HepG2 (cell line): Measurements from ENCODE around the gene BCO2.
"Not testable (repeated sequence)": the region's sequence is repeated elsewhere in the genome, so short reads cannot be mapped to it uniquely, and the experiment has no call there.

Experiments
- KLF16 ChIP-seq, 2 experiments: sonication (generic) in 1 of 2; formaldehyde crosslinking in 1 of 2; IDR thresholded peaks; 2 replicates each; pipeline versions ENCODE4 v1.6.1 to v1.8.0; 2016 to 2023; ENCODE audit warnings: missing genetic modification reagents in 2 of 2, missing compliant biosample characterization in 1 of 2
- NFE2L2 ChIP-seq: fragments of 150-350 bp; IDR thresholded peaks from 2 replicates; pipeline ENCODE4 v1.6.1; 2014; ENCODE audit warnings: low read length
- RELA ChIP-seq: sonication (generic); formaldehyde crosslinking; IDR thresholded peaks from 2 replicates; pipeline ENCODE4 v1.4.0; 2020; ENCODE audit warnings: missing genetic modification reagents
- SP2 ChIP-seq: sonication (generic); formaldehyde crosslinking; IDR thresholded peaks from 2 replicates; pipeline ENCODE4 v1.5.1; 2020; ENCODE audit warnings: mild to moderate bottlenecking, missing genetic modification reagents
- ZFX ChIP-seq: sonication (generic); formaldehyde crosslinking; IDR thresholded peaks from 2 replicates; pipeline ENCODE4 v1.4.0; 2020; ENCODE audit warnings: mild to moderate bottlenecking, low read depth, missing genetic modification reagents, moderate library complexity
- ZNF354B ChIP-seq: sonication (generic); formaldehyde crosslinking; IDR thresholded peaks from 2 replicates; pipeline ENCODE4 v1.8.0; 2022; ENCODE audit warnings: mild to moderate bottlenecking, missing genetic modification reagents
- ZNF652 ChIP-seq: IDR thresholded peaks from 2 replicates; pipeline ENCODE4 v1.6.1; 2016; ENCODE audit warnings: low read depth, borderline replicate concordance
- ZSCAN20 ChIP-seq: sonication (generic); formaldehyde crosslinking; IDR thresholded peaks from 2 replicates; pipeline ENCODE4 v1.4.0; 2020; ENCODE audit warnings: missing genetic modification reagents, mild to moderate bottlenecking, borderline replicate concordance
- TF ChIP-seq, protein P1 (sequence below): IDR thresholded peaks from 2 replicates; pipeline ENCODE4 v1.6.1; 2016; ENCODE audit warnings: low read depth
- TF ChIP-seq, protein P2 (sequence below): sonication (generic); formaldehyde crosslinking; conservative IDR thresholded peaks from 2 replicates; pipeline ENCODE4 v1.4.0; 2020; ENCODE audit warnings: missing genetic modification reagents
- TF ChIP-seq, protein P3 (sequence below): sonication (generic); formaldehyde crosslinking; IDR thresholded peaks from 2 replicates; pipeline ENCODE4 v1.9.0; 2021; ENCODE audit warnings: missing genetic modification reagents, mild to moderate bottlenecking, borderline replicate concordance
- TF ChIP-seq, protein P4 (sequence below): sonication (generic); formaldehyde crosslinking; IDR thresholded peaks from 2 replicates; pipeline ENCODE4 v1.4.0; 2020; ENCODE audit warnings: missing genetic modification reagents, borderline replicate concordance

DNA sequence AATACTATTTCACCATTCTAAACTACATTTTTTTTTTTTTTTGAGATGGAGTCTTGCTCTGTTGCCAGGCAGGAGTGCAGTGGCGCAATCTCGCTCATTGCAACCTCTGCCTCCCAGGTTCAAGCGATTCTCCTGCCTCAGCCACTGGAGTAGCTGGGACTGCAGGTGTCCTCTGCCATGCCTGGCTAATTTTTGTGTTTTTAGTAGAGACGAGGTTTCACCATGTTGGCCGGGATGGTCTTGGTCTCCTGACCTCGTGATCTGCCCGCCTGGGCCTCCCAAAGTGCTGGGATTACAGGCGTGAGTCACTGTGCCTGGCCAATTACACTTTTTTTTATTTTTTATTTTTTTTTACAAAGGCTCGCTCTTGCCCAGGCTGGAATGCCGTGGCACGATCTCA, 19.8 kb downstream of the BCO2 start:
- TF ChIP-seq, protein P1, sequence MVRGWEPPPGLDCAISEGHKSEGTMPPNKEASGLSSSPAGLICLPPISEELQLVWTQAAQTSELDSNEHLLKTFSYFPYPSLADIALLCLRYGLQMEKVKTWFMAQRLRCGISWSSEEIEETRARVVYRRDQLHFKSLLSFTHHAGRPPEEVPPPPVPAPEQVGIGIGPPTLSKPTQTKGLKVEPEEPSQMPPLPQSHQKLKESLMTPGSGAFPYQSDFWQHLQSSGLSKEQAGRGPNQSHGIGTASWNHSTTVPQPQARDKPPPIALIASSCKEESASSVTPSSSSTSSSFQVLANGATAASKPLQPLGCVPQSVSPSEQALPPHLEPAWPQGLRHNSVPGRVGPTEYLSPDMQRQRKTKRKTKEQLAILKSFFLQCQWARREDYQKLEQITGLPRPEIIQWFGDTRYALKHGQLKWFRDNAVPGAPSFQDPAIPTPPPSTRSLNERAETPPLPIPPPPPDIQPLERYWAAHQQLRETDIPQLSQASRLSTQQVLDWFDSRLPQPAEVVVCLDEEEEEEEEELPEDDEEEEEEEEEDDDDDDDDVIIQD (CRISPR knock-in tag) = not testable (repeated sequence)
- TF ChIP-seq KLF16 (CRISPR knock-in tag; IDR thresholded peaks at IDR 0.05); RELA (CRISPR knock-in tag); ZSCAN20; ZNF652 (CRISPR knock-in tag); ZFX (CRISPR knock-in tag); ZNF354B; NFE2L2; SP2 (CRISPR knock-in tag): not testable (repeated sequence)
- TF ChIP-seq, protein P2, sequence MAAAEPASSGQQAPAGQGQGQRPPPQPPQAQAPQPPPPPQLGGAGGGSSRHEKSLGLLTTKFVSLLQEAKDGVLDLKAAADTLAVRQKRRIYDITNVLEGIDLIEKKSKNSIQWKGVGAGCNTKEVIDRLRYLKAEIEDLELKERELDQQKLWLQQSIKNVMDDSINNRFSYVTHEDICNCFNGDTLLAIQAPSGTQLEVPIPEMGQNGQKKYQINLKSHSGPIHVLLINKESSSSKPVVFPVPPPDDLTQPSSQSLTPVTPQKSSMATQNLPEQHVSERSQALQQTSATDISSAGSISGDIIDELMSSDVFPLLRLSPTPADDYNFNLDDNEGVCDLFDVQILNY (CRISPR knock-in tag) = not testable (repeated sequence)
- TF ChIP-seq, protein P3, sequence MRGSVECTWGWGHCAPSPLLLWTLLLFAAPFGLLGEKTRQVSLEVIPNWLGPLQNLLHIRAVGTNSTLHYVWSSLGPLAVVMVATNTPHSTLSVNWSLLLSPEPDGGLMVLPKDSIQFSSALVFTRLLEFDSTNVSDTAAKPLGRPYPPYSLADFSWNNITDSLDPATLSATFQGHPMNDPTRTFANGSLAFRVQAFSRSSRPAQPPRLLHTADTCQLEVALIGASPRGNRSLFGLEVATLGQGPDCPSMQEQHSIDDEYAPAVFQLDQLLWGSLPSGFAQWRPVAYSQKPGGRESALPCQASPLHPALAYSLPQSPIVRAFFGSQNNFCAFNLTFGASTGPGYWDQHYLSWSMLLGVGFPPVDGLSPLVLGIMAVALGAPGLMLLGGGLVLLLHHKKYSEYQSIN (CRISPR knock-in tag) = not testable (repeated sequence)
- TF ChIP-seq, protein P4, sequence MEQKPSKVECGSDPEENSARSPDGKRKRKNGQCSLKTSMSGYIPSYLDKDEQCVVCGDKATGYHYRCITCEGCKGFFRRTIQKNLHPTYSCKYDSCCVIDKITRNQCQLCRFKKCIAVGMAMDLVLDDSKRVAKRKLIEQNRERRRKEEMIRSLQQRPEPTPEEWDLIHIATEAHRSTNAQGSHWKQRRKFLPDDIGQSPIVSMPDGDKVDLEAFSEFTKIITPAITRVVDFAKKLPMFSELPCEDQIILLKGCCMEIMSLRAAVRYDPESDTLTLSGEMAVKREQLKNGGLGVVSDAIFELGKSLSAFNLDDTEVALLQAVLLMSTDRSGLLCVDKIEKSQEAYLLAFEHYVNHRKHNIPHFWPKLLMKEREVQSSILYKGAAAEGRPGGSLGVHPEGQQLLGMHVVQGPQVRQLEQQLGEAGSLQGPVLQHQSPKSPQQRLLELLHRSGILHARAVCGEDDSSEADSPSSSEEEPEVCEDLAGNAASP = not testable (repeated sequence)
